GM23338 (cell line): ENCODE measurements around the gene LIPA. TPM values are rescaled to one million over a fixed set of nuclear protein-coding genes. Genes with fewer than 3 reads are reported as not detected.

Source experiments
- ATAC-seq: fragments of 200-7000 bp; cut with Tn5 transposase; 3 replicates; pipeline ENCODE4 v1.9.1; 2020
- DNase-seq: peaks from one replicate; pipeline ENCODE4 v3.0.0-alpha.2; 2015; ENCODE audit warnings: low spot score
- H2AFZ ChIP-seq: fragments of 200-600 bp; sonication (generic); 2 replicates; pipeline ENCODE4 v1.8.0; 2016; ENCODE audit warnings: antibody characterized with exemption, mild to moderate bottlenecking, moderate library complexity
- H3F3A ChIP-seq: fragments of 200-600 bp; sonication (generic); replicated peaks from 2 replicates; pipeline ENCODE4 v1.8.0; 2017; ENCODE audit warnings: antibody characterized with exemption, mixed run types, low read depth
- H3K27ac ChIP-seq: fragments of 200-600 bp; sonication (generic); 2 replicates; pipeline ENCODE4 v1.6.1; 2016; ENCODE audit warnings: low read depth
- H3K27me3 ChIP-seq: fragments of 200-600 bp; sonication (generic); 2 replicates; pipeline ENCODE4 v1.8.0; 2016; ENCODE audit warnings: mild to moderate bottlenecking, mixed run types, moderate library complexity; ENCODE audit not compliant: insufficient read depth
- H3K36me3 ChIP-seq: fragments of 200-600 bp; sonication (generic); 2 replicates; pipeline ENCODE4 v1.8.0; 2016; ENCODE audit warnings: mild to moderate bottlenecking; ENCODE audit not compliant: insufficient read depth
- H3K4me1 ChIP-seq: fragments of 200-600 bp; sonication (generic); 2 replicates; pipeline ENCODE4 v1.8.0; 2016; ENCODE audit warnings: mild to moderate bottlenecking, moderate library complexity; ENCODE audit not compliant: insufficient read depth
- H3K4me2 ChIP-seq: fragments of 200-600 bp; sonication (generic); 2 replicates; pipeline ENCODE4 v1.7.1; 2017; ENCODE audit warnings: mixed run types
- H3K4me3 ChIP-seq: fragments of 200-600 bp; sonication (generic); 2 replicates; pipeline ENCODE4 v1.6.1; 2016; ENCODE audit warnings: mixed run types
- H3K79me2 ChIP-seq: fragments of 200-600 bp; sonication (generic); replicated peaks from 2 replicates; pipeline ENCODE4 v1.8.0; 2017; ENCODE audit warnings: mild to moderate bottlenecking; ENCODE audit not compliant: insufficient read depth
- H3K9me2 ChIP-seq: fragments of 200-600 bp; sonication (generic); 2 replicates; pipeline ENCODE4 v1.8.0; 2017; ENCODE audit not compliant: insufficient read depth
- H4K20me1 ChIP-seq: fragments of 200-600 bp; sonication (generic); replicated peaks from 2 replicates; pipeline ENCODE4 v1.8.0; 2017; ENCODE audit warnings: mild to moderate bottlenecking; ENCODE audit not compliant: insufficient read depth
- H3K27ac Mint-ChIP-seq: 2 replicates; pipeline ENCODE4 v1.8.0; 2020; ENCODE audit warnings: inconsistent platforms, mild to moderate bottlenecking, moderate library complexity, mixed read lengths
- H3K27me3 Mint-ChIP-seq: 3 replicates; pipeline ENCODE4 v1.8.0; 2022; ENCODE audit warnings: low read depth, mild to moderate bottlenecking, moderate library complexity, mixed read lengths, inconsistent platforms; ENCODE audit not compliant: insufficient read depth, poor library complexity
- H3K36me3 Mint-ChIP-seq: 3 replicates; pipeline ENCODE4 v1.8.0; 2021; ENCODE audit warnings: low read depth, mild to moderate bottlenecking, inconsistent platforms, moderate library complexity, mixed read lengths
- H3K4me1 Mint-ChIP-seq: 3 replicates; pipeline ENCODE4 v1.8.0; 2020; ENCODE audit warnings: mild to moderate bottlenecking, inconsistent platforms, mixed read lengths
- H3K4me3 Mint-ChIP-seq: 3 replicates; pipeline ENCODE4 v1.8.0; 2021; ENCODE audit warnings: moderate library complexity, mild to moderate bottlenecking, inconsistent platforms, mixed read lengths
- H3K9me3 Mint-ChIP-seq: 3 replicates; pipeline ENCODE4 v1.8.0; 2020; ENCODE audit warnings: moderate library complexity, mild to moderate bottlenecking, inconsistent platforms, mixed read lengths
- CREB1 ChIP-seq: fragments of 250-450 bp; sonication (Bioruptor Pico); IDR thresholded peaks from 2 replicates; pipeline ENCODE4 v1.5.0; 2020; ENCODE audit warnings: low read depth, mild to moderate bottlenecking, moderate library complexity
- CTCF ChIP-seq, 2 experiments: fragments of 200-600 bp in 1 of 2; sonication (generic) in 1 of 2; conservative IDR thresholded peaks; 2 replicates each; pipeline versions ENCODE4 v1.5.1 to v1.6.1; 2016 to 2017; ENCODE audit warnings: antibody characterized with exemption in 2 of 2, low read depth in 2 of 2, mild to moderate bottlenecking in 2 of 2, moderate library complexity in 1 of 2
- ETS1 ChIP-seq: IDR thresholded peaks from 2 replicates; pipeline ENCODE4 v1.6.1; 2016; ENCODE audit warnings: antibody characterized with exemption
- EZH2 ChIP-seq: fragments of 200-600 bp; sonication (generic); IDR thresholded peaks from one replicate; pipeline ENCODE4 v1.8.0; 2017; ENCODE audit warnings: antibody characterized with exemption, mild to moderate bottlenecking, low read depth; ENCODE audit not compliant: unreplicated experiment
- EZH2phosphoT487 ChIP-seq: fragments of 200-600 bp; sonication (generic); IDR thresholded peaks from one replicate; pipeline ENCODE4 v1.8.1; 2018; ENCODE audit warnings: antibody characterized with exemption; ENCODE audit not compliant: unreplicated experiment
- JUNB ChIP-seq: IDR thresholded peaks from one replicate; pipeline ENCODE4 v1.6.1; 2016; ENCODE audit warnings: antibody characterized with exemption; ENCODE audit not compliant: unreplicated experiment
- POLR2AphosphoS5 ChIP-seq: IDR thresholded peaks from 2 replicates; pipeline ENCODE4 v1.6.1; 2016; ENCODE audit warnings: antibody characterized with exemption, low read depth
- REST ChIP-seq: IDR thresholded peaks from one replicate; pipeline ENCODE4 v1.6.1; 2018; ENCODE audit warnings: antibody characterized with exemption; ENCODE audit not compliant: unreplicated experiment
- ZNF331 ChIP-seq: fragments of 250-450 bp; sonication (Bioruptor Pico); IDR thresholded peaks from 2 replicates; pipeline ENCODE4 v1.5.0; 2020; ENCODE audit warnings: low read depth, mild to moderate bottlenecking, moderate library complexity
- ZNF462 ChIP-seq: fragments of 250-450 bp; sonication (Bioruptor Pico); IDR thresholded peaks from 2 replicates; pipeline ENCODE4 v1.5.0; 2020; ENCODE audit warnings: mild to moderate bottlenecking, moderate library complexity
- polyA plus RNA-seq: library from polyadenylated mRNA; unstranded; fragments of >200 nt; fragmentation: Nextera tagmentation; extraction: Ambion mirVana; gene quantifications from 2 replicates; pipeline ENCODE4 v1.2.1, GENCODE V29; 2016
- total RNA-seq: library from RNA; depleted of rRNA; stranded (reverse); fragments of >200 nt; shearing (Covaris generic); gene quantifications from 2 replicates; pipeline ENCODE4 v1.2.3, GENCODE V29; 2014

LIPA gene
- total and polyA plus RNA-seq, 2 experiments from 2014 or later: 37.8 to 86.3 TPM

GRCh38 chr10:89233033-89233432 lies 18.5 kb downstream of the LIPA start (continued):
- TF ChIP-seq REST: no peak
- TF ChIP-seq POLR2AphosphoS5: no peak
- no peak for TF ChIP-seq CREB1 (CRISPR knock-in tag)
- TF ChIP-seq CTCF (conservative IDR thresholded peaks at IDR 0.05; ENCODE audit: low read depth in 2 of 2): no peak
- TF ChIP-seq EZH2: no peak

GRCh38 chr10:89228962-89229361 lies 22.6 kb downstream of the LIPA start:
- H2AFZ ChIP-seq: no peak overlapping the region
- DNase-seq (no peak), ATAC-seq (no peak)
- H3K4me2 ChIP-seq: no peak overlapping the region
- H3K27me3 ChIP-seq: no peaks in the 10 kb centered on the region
- no peaks in the 10 kb centered on the region for H3K79me2 ChIP-seq
- H3K36me3 Mint-ChIP-seq: peaks cover 42% of the 10 kb centered on the region
- peaks cover 3% of the 10 kb centered on the region for H3K27me3 Mint-ChIP-seq
- no peaks in the 10 kb centered on the region; the same call in 1 of the 2 replicates for H3K9me2 ChIP-seq
- no peak overlapping the region for H3K27ac Mint-ChIP-seq
- no peaks in the 10 kb centered on the region for H3K4me1 ChIP-seq
- peaks cover 34% of the 10 kb centered on the region for H3K36me3 ChIP-seq
- no peak overlapping the region for H3K27ac ChIP-seq
- H4K20me1 ChIP-seq: no peaks in the 10 kb centered on the region
- H3K4me3 Mint-ChIP-seq: no peak overlapping the region
- peaks cover 13% of the 10 kb centered on the region; the same call in 2 of the 3 replicates for H3K4me1 Mint-ChIP-seq
- no peaks in the 10 kb centered on the region for H3F3A ChIP-seq
- H3K4me3 ChIP-seq: no peak overlapping the region
- H3K9me3 Mint-ChIP-seq: peaks cover 17% of the 10 kb centered on the region
- TF ChIP-seq ZNF462 (CRISPR knock-in tag) (no peak), EZH2phosphoT487 (no peak), ETS1 (no peak), CTCF (conservative IDR thresholded peaks at IDR 0.05; ENCODE audit: low read depth in 2 of 2) (no peak), JUNB (no peak), ZNF331 (CRISPR knock-in tag) (no peak), EZH2 (no peak)
